MCF 10A (cell line): ENCODE measurements around the gene KCNK10. TPM values are rescaled to one million over a fixed set of nuclear protein-coding genes. Genes with fewer than 3 reads are reported as not detected.

Experiments
- BruUV-seq: library from RNA; stranded (reverse); fragments of 400-500 nt; replicated peaks from 2 replicates; lab custom pipeline; 2021; lab: Mats Ljungman, UMichigan
- CTCF ChIA-PET: fragments of 300-600 bp; sonication (Branson Sonifier 250); formaldehyde crosslinking; extraction: SDS; loops from one replicate; lab custom pipeline; 2021; ENCODE audit warnings: antibody characterized with exemption, inconsistent platforms; lab: Yijun Ruan, JAX
- POLR2A ChIA-PET: fragments of 300-600, 350-650 bp; sonication (Branson Sonifier 250); formaldehyde crosslinking; extraction: SDS; loops from one replicate; lab custom pipeline; 2020; ENCODE audit warnings: antibody characterized with exemption, inconsistent platforms; lab: Yijun Ruan, JAX
- DNase-seq: peaks from one replicate; pipeline ENCODE4 v3.0.0-alpha.2; 2018; ENCODE audit not compliant: unreplicated experiment
- H3K27ac Mint-ChIP-seq: one replicate; pipeline ENCODE4 v1.8.0; 2022; ENCODE audit warnings: mild to moderate bottlenecking, low read depth, mixed read lengths; ENCODE audit not compliant: unreplicated experiment
- H3K27me3 Mint-ChIP-seq: one replicate; pipeline ENCODE4 v1.8.0; 2022; ENCODE audit warnings: mixed read lengths; ENCODE audit not compliant: insufficient read depth, unreplicated experiment
- H3K36me3 Mint-ChIP-seq: one replicate; pipeline ENCODE4 v1.8.0; 2022; ENCODE audit warnings: mild to moderate bottlenecking, moderate library complexity, mixed read lengths; ENCODE audit not compliant: insufficient read depth, unreplicated experiment
- H3K4me1 Mint-ChIP-seq: one replicate; pipeline ENCODE4 v1.8.0; 2022; ENCODE audit warnings: mixed read lengths; ENCODE audit not compliant: insufficient read depth, unreplicated experiment
- H3K4me3 Mint-ChIP-seq: one replicate; pipeline ENCODE4 v1.8.0; 2022; ENCODE audit warnings: mild to moderate bottlenecking, moderate library complexity, mixed read lengths; ENCODE audit not compliant: unreplicated experiment
- H3K9me3 Mint-ChIP-seq: one replicate; pipeline ENCODE4 v1.8.0; 2022; ENCODE audit warnings: mixed read lengths; ENCODE audit not compliant: unreplicated experiment
- intact Hi-C: fragments of 100-400 bp; cut with micrococcal nuclease; formaldehyde crosslinking; loops from 2 replicates; pipeline ENCODE4 v1.14.1; 2022
- total RNA-seq: library from RNA; stranded (reverse); gene quantifications from 2 replicates; pipeline ENCODE4 v1.2.3, GENCODE V29; 2022
- TF ChIP-seq, protein P1 (sequence below): fragments of 200-600 bp; IDR thresholded peaks from one replicate; pipeline ENCODE4 v1.8.0; 2022; ENCODE audit warnings: antibody characterized with exemption, mild to moderate bottlenecking; ENCODE audit not compliant: unreplicated experiment

The KCNK10 gene
- total RNA-seq, 1 experiment from 2014 or later: not detected

DNA sequence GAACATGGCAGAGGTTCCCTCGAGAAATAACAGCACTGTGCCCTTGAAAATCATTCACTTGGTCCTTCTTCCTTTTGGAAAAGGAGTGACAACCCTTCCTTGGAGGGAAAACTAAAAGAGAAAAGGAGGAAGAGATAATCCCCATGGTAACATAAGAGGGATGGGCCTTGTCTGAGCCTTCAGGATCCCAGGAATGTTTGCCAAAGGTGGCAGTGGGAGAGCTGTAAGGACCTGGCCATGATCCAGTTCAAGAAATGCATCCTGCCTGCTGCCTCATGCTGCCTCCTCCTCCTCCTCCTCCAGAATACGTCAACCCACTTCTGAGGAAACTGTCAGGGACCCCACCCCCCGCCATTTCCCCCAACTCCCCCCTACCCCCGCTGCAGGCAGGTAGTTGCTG lies 118.8 kb downstream of the KCNK10 start:
- TF ChIP-seq, protein P1, sequence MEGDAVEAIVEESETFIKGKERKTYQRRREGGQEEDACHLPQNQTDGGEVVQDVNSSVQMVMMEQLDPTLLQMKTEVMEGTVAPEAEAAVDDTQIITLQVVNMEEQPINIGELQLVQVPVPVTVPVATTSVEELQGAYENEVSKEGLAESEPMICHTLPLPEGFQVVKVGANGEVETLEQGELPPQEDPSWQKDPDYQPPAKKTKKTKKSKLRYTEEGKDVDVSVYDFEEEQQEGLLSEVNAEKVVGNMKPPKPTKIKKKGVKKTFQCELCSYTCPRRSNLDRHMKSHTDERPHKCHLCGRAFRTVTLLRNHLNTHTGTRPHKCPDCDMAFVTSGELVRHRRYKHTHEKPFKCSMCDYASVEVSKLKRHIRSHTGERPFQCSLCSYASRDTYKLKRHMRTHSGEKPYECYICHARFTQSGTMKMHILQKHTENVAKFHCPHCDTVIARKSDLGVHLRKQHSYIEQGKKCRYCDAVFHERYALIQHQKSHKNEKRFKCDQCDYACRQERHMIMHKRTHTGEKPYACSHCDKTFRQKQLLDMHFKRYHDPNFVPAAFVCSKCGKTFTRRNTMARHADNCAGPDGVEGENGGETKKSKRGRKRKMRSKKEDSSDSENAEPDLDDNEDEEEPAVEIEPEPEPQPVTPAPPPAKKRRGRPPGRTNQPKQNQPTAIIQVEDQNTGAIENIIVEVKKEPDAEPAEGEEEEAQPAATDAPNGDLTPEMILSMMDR: no peak
- no peaks in the 10 kb centered on the region for H3K9me3 Mint-ChIP-seq
- peaks cover 53% of the 10 kb centered on the region for H3K27me3 Mint-ChIP-seq
- ChIA-PET CTCF (interaction anchor here (0.6 to 6.7 kb wide), 2 partner anchors 15 to 154 kb away, joined by 3 to 52 read pairs; no protein-coding TSS in a partner anchor), POLR2A (no interaction called here)
- H3K27ac Mint-ChIP-seq: no peak overlapping the region
- BruUV-seq: no TSS peak
- intact Hi-C loops: no loop called here
- H3K4me3 Mint-ChIP-seq: no peak overlapping the region
- no peaks in the 10 kb centered on the region for H3K4me1 Mint-ChIP-seq
- no peak for DNase-seq
- no peaks in the 10 kb centered on the region for H3K36me3 Mint-ChIP-seq

DNA sequence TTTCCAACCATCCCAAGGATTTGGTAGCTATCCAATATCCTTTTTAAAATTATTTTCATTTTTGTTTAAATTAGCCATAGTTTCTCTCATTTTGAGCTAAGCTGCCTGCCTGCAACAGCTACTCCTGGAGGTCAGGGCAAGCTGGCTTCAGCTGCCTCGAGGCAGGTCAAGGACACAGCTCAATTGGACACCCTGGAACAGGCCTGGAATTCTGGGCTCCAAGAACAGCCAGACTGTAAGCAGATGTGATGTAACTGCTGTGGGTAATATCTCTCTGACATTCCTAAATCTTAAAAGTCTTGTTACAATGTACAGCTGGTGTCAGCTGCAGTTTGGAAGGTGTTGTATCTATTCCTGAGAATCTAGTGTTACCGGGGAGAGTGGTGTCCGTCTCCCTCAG lies 119.8 kb downstream of the KCNK10 start:
- intact Hi-C loops: no loop called here
- H3K36me3 Mint-ChIP-seq: no peaks in the 10 kb centered on the region
- H3K4me1 Mint-ChIP-seq: no peaks in the 10 kb centered on the region
- ChIA-PET POLR2A (no interaction called here), CTCF (interaction anchor here (0.6 to 6.7 kb wide), 3 partner anchors 14 to 261 kb away, joined by 3 to 52 read pairs (median 5); no protein-coding TSS in a partner anchor)
- DNase-seq: no peak
- H3K4me3 Mint-ChIP-seq: no peak overlapping the region
- no TSS peak for BruUV-seq
- TF ChIP-seq, protein P1: no peak
- no peaks in the 10 kb centered on the region for H3K9me3 Mint-ChIP-seq
- H3K27ac Mint-ChIP-seq: no peak overlapping the region
- peaks cover 63% of the 10 kb centered on the region for H3K27me3 Mint-ChIP-seq

DNA sequence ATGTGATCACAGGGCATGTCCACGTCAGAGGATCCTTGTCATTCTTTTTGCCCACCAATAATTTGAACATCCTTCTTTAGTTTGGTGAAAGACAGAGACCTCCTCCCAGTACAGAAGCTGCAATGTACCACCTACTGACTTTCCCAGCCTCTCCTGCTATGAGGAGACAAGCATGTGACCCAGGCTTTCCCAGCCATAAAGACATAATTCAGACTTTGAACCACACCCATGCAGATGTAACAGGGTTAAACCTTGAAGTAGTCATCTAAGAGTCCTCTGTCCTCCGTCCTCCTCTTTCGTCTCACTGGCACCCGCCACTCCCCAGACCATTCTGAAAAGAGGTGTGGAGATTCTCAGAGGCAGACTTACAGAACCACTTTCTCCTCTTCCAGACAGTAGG lies 120.8 kb downstream of the KCNK10 start:
- DNase-seq: no peak
- no peak overlapping the region for H3K27ac Mint-ChIP-seq
- H3K9me3 Mint-ChIP-seq: no peaks in the 10 kb centered on the region
- intact Hi-C loops: no loop called here
- no peaks in the 10 kb centered on the region for H3K4me1 Mint-ChIP-seq
- no peaks in the 10 kb centered on the region for H3K36me3 Mint-ChIP-seq
- TF ChIP-seq, protein P1: no peak
- no peak overlapping the region for H3K4me3 Mint-ChIP-seq
- peaks cover 73% of the 10 kb centered on the region for H3K27me3 Mint-ChIP-seq
- no TSS peak for BruUV-seq
- CTCF ChIA-PET: interaction anchor here (0.7 to 6.7 kb wide), 3 partner anchors 13 to 177 kb away, joined by 3 to 52 read pairs (median 5); no protein-coding TSS in a partner anchor
- POLR2A ChIA-PET: no interaction called here

DNA sequence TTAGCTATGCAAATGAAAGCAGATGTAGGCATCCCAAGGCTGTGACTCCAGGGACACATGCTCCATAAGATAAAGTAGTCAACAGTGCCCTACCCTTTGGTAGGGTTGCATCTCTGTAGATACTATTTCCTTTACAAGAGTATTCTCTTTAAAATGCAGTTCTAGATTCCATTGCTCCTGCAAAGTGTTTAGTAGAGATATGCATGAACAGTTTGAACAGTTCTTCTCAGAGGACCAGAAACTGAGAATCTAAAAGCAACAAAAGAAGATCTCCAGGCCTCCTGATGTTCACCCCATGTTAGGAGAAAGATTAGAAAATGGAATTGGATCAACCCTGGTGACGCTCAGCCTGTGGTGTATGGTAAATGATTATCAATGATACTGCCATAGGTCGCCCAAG lies 121.2 kb downstream of the KCNK10 start:
- H3K27ac Mint-ChIP-seq: no peak overlapping the region
- intact Hi-C loops: no loop called here

More for the DNA sequence above, 121.2 kb downstream of the KCNK10 start:
- DNase-seq: no peak
- TF ChIP-seq, protein P1: no peak
- CTCF ChIA-PET: interaction anchor here (0.6 to 6.7 kb wide), 4 partner anchors 11 to 250 kb away, joined by 3 to 52 read pairs (median 3); no protein-coding TSS in a partner anchor
- no peaks in the 10 kb centered on the region for H3K9me3 Mint-ChIP-seq
- BruUV-seq: no TSS peak
- POLR2A ChIA-PET: no interaction called here
- no peak overlapping the region for H3K4me3 Mint-ChIP-seq
- no peaks in the 10 kb centered on the region for H3K36me3 Mint-ChIP-seq
- H3K4me1 Mint-ChIP-seq: no peaks in the 10 kb centered on the region
- H3K27me3 Mint-ChIP-seq: peaks cover 75% of the 10 kb centered on the region
